ENCODE results near the gene CTBP2. TPM values are rescaled to one million over a fixed set of nuclear protein-coding genes. Genes with fewer than 3 reads are reported as not detected.

Gene CTBP2
- total RNA-seq, 1 donor from 2014 or later = 57.7 TPM

DNA sequence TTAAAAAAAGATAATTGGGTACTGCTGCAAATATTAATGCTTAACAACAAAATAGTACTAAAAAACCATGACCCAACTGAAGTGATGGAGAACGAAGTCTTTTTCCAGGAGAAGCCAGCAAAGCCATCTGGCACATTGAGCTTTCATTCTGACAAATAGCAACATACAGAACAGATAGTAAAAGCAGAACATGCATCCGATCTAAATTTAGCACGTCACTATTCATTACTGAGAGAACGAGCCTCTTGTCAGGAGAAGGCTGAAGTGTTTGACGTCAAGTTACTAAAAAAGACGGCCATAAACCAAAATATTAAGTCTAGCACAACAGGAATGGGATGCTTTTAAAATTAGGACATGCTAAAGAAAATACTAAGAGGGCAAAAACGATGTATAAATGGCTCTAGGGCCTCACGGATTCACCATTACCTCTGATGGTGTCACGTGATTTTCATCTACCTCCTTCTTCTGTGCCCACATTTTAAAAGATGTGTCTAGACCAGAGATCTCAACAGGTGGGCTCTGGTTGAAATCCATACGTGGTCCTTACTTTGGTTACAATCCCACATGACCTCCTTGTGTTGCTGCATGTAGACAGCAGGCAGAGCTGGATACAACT lies 52.3 kb downstream of the CTBP2 start:
- Histone ChIP-seq H3K4me1 (peaks cover 0 to 3% of the 10 kb centered on the region in 2 donors), H3K4me3 (no peak overlapping the region), H3K9me3 (no peaks in the 10 kb centered on the region), H3K27ac (no peak overlapping the region), H3K27me3 (no peaks in the 10 kb centered on the region), H3K36me3 (peaks cover 17 to 41% of the 10 kb centered on the region in 2 donors)
- TF ChIP-seq, protein P1, sequence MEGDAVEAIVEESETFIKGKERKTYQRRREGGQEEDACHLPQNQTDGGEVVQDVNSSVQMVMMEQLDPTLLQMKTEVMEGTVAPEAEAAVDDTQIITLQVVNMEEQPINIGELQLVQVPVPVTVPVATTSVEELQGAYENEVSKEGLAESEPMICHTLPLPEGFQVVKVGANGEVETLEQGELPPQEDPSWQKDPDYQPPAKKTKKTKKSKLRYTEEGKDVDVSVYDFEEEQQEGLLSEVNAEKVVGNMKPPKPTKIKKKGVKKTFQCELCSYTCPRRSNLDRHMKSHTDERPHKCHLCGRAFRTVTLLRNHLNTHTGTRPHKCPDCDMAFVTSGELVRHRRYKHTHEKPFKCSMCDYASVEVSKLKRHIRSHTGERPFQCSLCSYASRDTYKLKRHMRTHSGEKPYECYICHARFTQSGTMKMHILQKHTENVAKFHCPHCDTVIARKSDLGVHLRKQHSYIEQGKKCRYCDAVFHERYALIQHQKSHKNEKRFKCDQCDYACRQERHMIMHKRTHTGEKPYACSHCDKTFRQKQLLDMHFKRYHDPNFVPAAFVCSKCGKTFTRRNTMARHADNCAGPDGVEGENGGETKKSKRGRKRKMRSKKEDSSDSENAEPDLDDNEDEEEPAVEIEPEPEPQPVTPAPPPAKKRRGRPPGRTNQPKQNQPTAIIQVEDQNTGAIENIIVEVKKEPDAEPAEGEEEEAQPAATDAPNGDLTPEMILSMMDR (IDR thresholded peaks at IDR 0.05) = no peak
- no peak for DNase-seq (ENCODE audit: low spot score in 2 of 2)
- intact Hi-C loops (cut with DNase I) = no loop called here

DNA sequence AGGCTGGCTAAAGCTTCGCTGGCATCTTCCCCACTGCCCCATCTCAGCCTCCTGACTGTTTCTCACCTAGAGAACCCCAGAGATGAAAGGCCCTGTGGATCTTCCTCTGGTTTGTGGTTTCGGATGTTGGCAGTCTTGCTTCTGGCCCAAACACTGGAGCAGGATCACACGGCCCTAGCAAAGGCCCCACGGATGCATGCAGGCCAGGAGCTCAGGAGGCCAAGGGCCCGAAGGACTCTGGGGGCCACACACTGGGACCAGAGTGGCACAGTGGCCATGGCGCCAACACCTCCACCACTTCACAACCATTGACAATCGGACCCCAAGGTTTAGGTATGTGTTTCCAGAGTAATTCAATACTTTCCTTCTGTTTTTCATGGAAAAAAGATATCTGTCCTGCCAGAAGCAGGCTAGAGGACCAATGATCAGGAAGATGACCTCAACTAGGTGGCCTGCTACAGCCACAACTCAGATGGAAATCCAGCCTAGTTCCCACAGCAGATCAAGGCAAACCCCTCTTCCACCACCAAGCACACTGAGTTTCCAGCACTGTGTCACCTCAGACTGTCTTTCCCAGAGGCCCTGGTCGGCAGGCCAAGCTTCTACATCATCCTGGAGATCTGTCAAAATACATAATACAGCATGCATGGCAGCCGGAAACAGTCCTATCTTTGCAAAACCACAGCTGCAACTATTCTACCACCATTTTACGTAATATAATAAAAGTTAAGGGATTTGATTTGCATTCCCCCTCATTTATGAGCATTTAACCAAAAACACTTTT lies 53.0 kb downstream of the CTBP2 start:
- peaks cover 0 to 3% of the 10 kb centered on the region in 2 donors for H3K4me1 ChIP-seq

DNA sequence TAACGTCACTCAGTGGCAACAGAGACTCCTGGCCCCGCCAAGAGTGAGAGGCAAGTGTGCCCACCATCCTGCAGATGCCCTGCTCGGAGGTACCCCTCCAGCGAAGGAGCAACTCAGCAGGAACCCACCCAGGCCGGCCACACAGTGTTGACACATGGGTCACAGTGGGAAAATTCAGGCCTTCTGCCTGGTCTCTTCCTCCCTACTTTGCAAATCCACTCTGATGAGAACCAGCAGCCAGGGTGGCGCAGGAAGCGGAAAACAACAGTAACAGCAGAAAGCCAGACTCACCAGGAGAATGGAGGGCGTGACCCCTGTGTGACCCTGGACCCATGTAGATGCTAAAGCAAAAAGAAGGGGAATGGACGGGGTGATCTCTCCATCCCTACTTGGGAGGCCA lies 53.8 kb downstream of the CTBP2 start:
- TF ChIP-seq, protein P1 (IDR thresholded peaks at IDR 0.05) = no peak
- DNase-seq (ENCODE audit: low spot score in 2 of 2) = no peak
- peaks cover 0 to 3% of the 10 kb centered on the region in 2 donors for H3K4me1 ChIP-seq
- no peak overlapping the region for H3K27ac ChIP-seq
- H3K27me3 ChIP-seq = no peaks in the 10 kb centered on the region
- intact Hi-C loops (cut with DNase I) = no loop called here
- H3K9me3 ChIP-seq = no peaks in the 10 kb centered on the region
- H3K4me3 ChIP-seq = no peak overlapping the region
- peaks cover 20 to 49% of the 10 kb centered on the region in 2 donors for H3K36me3 ChIP-seq

More for the DNA sequence above, 53.0 kb downstream of the CTBP2 start:
- intact Hi-C loops (cut with DNase I) = no loop called here
- no peaks in the 10 kb centered on the region for H3K27me3 ChIP-seq
- no peaks in the 10 kb centered on the region for H3K9me3 ChIP-seq
- DNase-seq (ENCODE audit: low spot score in 2 of 2) = no peak
- peaks cover 20 to 41% of the 10 kb centered on the region in 2 donors for H3K36me3 ChIP-seq
- H3K27ac ChIP-seq = no peak overlapping the region
- TF ChIP-seq, protein P1 (IDR thresholded peaks at IDR 0.05) = no peak
- no peak overlapping the region for H3K4me3 ChIP-seq

DNA sequence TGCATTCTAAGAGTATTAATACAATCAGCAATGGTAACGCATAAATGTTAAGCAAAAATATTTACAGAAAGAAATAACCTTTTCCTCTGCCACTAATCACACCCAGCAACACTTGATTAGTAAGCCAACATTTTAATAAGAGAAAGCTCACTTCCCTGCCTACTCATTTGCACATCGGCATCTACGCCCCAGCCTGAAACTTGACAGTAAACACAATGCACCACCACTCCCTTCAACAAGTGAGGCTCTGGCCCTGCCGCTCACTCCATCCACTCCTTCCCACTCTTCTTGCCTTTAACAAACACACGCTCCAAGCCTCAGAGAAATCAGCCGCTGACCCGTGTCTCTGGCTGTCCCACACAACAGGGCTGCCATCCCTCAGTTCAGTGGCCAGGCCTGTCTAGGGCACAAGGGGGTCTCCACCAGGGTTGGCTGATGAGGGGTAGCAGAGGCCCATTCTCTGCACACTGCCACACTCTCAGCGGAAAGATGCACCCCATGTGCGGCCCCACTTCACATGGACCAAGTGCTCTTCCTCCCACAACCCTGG lies 54.6 kb downstream of the CTBP2 start:
- Histone ChIP-seq H3K4me3 (no peak overlapping the region), H3K9me3 (no peaks in the 10 kb centered on the region), H3K4me1 (peaks cover 0 to 3% of the 10 kb centered on the region in 2 donors), H3K27me3 (no peaks in the 10 kb centered on the region), H3K27ac (no peak overlapping the region), H3K36me3 (peaks cover 20 to 51% of the 10 kb centered on the region in 2 donors)
- intact Hi-C loops (cut with DNase I) = no loop called here
- TF ChIP-seq, protein P1 (IDR thresholded peaks at IDR 0.05) = no peak
- no peak for DNase-seq (ENCODE audit: low spot score in 2 of 2)

DNA sequence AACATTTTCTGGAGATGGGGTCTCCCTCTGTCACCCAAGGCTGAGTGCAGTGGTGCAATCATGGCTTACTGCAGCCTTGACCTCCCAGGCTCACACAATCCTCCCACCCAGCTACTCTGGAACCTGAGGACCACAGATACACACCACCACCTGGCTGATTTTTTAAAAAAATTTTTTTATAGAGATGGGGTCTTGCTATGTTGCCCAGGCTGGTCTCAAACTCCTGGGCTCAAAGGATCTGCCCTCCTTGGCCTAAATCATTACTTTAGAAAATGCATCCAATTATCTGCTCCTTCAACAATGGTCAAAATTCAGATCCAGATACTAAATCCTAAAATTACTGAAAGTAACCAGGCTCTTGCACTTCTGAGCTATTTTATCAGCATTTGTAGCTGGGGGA lies 55.2 kb downstream of the CTBP2 start:
- H3K27ac ChIP-seq = no peak overlapping the region
- TF ChIP-seq, protein P1 (IDR thresholded peaks at IDR 0.05) = no peak
- H3K36me3 ChIP-seq = peaks cover 20 to 52% of the 10 kb centered on the region in 2 donors
- H3K9me3 ChIP-seq = no peaks in the 10 kb centered on the region
- intact Hi-C loops (cut with DNase I) = no loop called here
- no peak for DNase-seq (ENCODE audit: low spot score in 2 of 2)
- no peak overlapping the region for H3K4me3 ChIP-seq
- no peaks in the 10 kb centered on the region for H3K27me3 ChIP-seq
- peaks cover 0 to 3% of the 10 kb centered on the region in 2 donors for H3K4me1 ChIP-seq

Data from ascending aorta (tissue), 2 donors.